A673 (cell line): ENCODE data around the gene RYR1.

ENCODE experiments used
- CTCF ChIP-seq: fragments of 300-800, 200-600 bp; sonication (generic); conservative IDR thresholded peaks from 2 replicates; pipeline ENCODE4 v1.5.1; 2017; ENCODE audit warnings: low read depth, mild to moderate bottlenecking, antibody characterized with exemption, low read length, moderate library complexity, mixed read lengths
- EZH2 ChIP-seq: fragments of 200-600 bp; sonication (generic); IDR thresholded peaks from 2 replicates; pipeline ENCODE4 v1.6.1; 2017; ENCODE audit warnings: borderline replicate concordance, low read depth, mild to moderate bottlenecking, mixed read lengths, antibody characterized with exemption, low read length; ENCODE audit not compliant: poor library complexity, severe bottlenecking

GRCh38 chr19:38561658-38562057, 128.2 kb downstream of the RYR1 start:
- no peak for TF ChIP-seq CTCF
- TF ChIP-seq EZH2, result no peak
